HG02798 (cell line): ENCODE data around the gene MAT2A.
A peak's percentile ranks its signal among the peaks of the same experiment; 100 is the strongest.
"Not testable (repeated sequence)": the region's sequence is repeated elsewhere in the genome, so short reads cannot be mapped to it uniquely, and the experiment has no call there.

Source experiments
- ATAC-seq: cut with Tn5 transposase; IDR thresholded peaks from one replicate; pipeline ENCODE4 v1.9.1; 2021; ENCODE audit warnings: mild to moderate bottlenecking; ENCODE audit not compliant: unreplicated experiment, poor library complexity

Gene MAT2A

DNA sequence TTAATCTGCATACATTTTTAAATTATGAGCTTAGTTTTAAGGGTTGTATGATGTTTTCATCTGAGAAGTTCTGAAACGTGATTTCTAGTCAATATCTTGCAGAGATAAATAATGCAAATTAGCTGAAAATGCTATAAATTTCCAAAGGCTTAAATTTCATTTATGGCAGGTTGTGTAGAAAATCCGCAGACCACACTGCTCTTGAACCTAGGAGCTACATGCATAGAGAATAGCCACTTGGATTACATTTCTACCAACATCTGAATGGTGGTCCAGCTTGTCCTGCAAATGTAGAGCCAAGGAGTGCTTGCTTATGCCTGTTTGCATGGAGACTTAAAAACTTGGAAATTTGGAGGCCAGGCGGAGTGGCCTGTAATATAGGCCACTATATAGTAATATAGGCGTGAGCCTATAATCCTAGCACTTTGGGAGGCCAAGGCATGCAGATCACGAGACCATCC, 6.8 kb downstream of the MAT2A start:
- ATAC-seq = no peak

DNA sequence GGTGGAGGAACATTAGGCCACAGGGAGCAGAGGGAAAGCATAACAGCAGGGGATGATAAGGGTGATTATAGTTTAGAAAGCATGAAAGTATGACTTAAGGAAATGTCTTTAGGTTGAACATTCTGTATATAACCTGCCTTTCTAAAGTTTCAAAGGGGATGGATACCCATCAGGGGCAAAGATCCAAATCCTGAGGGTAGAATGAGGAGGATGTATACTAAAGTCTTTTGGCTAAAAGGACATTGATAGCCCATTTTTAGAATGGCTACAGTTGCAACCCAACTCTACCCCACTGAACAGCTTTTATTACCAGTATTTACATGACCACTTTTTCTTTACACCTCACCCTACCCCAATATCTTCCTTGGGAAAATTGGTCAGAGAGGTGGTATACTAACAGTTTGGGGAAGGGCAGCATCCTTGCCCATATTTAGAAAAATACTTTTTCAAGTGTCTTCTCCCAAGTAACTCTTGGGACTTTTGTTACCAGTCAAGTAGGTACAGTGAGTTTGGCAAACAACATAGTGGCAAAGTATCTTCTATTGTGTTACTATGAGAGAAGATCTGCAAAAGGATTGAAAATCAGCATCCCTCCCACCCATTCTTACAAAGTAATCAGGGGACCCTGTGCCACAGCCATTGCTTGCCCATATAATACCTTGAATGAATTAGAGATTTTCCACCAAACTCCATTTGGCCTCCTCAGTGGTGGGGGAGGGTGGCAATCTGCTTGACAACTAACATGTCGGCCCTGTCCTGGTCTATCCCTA, 8.3 kb downstream of the MAT2A start:
- ATAC-seq = no peak

DNA sequence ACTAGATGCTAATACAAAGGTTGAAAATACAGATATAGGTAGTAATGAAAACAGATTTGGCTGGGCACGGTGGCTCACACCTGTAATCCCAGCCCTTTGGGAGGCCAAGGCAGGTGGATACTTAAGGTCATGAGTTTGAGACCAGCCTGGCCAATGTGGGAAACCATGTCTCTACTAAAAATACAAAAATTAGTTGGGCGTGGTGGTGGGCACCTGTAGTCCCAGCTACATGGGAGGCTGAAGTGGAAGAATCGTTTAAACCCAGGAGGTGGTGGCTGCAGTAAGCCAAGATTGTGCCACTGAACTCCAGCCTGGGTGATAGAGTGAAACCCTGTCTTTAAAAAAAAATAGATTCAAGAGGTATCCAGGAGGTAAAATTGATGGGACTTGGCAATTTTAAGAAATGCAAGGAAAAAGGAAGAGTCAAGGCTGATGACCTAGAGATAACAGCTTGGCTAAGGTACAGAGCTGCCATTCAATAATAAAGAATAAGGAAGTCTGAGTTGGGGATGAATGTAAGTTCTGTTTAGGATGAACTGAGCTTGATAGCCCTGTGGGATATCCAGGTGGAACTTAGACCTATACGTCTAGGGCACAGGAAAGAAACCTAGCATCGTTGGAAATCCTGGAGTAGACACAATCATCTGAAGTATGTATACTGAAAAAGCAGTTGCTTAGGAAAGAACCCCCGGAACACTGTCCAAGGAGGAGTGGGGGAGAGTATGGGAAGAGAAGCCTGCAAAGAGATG, 9.1 kb downstream of the MAT2A start:
- no peak for ATAC-seq

DNA sequence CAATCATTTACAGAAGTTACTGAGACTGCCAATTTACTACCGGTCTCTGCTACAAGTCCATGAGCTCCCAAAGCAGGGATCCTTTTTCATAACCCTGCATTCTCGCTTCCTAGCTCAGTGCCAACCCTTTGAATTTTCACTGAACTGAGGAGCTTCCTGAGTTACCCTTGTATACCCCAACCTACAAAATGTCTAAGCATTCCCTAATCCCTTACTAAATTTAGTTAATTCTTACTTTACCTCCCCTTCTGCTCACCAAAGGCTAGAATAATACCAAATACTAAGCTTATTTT, 9.6 kb downstream of the MAT2A start:
- no peak for ATAC-seq

DNA sequence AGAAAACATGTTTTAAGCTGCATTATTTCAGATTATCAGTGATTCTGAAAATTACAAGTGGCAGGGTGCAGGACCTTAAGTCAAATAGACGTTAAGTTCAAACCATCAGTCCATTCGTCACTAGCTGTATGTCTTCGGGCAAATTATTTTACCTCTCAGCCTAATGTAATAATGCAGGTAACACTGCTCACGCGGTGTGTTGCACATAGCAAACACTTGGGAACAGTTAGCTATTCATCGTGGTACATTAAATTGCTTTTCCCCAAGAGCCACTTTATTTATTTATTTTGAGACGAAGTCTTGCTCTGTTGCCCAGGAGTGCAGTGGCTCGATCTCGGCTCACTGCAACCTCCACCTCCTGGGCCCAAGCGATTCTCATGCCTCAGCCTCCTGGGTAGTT, 10.1 kb downstream of the MAT2A start:
- no peak for ATAC-seq

DNA sequence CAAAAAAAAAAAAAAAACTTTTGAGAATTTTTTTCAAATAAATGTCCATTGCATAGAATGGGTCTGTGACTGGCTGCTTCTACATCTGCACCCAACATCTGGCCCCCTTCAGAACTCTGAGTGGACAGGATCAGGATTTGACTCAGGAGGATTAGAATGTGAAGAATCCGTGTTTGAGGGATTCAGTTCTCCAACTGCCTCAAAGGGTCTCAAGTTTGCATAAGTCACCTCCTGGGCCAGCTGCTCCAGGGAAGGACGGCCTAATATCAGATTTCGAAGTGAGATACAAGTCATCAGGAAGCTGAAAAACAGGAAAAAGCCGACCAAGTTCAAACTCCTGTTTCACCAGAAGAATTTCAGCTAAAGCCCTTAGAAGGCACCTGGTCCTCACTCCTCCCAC, 10.9 kb downstream of the MAT2A start:
- no peak for ATAC-seq

DNA sequence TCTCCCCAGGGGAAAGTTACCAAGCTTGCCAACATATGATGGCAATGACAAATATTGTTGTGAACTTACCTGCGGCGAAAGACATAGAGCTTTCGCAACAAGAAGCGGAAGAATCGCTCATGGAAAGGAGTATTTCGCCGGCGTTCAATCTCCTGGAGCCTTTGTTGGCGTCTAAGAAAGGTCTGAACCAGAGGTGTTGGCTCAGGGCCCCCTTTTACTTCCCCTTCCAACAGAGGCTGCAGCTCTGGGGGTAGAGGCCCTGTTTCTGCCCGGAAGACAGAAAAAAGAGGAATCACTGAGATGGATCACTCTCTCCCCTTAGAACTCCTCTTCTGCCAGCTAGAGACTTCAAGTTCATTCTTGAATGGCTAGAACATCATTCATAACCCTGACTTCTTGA, 11.5 kb downstream of the MAT2A start:
- ATAC-seq = no peak

DNA sequence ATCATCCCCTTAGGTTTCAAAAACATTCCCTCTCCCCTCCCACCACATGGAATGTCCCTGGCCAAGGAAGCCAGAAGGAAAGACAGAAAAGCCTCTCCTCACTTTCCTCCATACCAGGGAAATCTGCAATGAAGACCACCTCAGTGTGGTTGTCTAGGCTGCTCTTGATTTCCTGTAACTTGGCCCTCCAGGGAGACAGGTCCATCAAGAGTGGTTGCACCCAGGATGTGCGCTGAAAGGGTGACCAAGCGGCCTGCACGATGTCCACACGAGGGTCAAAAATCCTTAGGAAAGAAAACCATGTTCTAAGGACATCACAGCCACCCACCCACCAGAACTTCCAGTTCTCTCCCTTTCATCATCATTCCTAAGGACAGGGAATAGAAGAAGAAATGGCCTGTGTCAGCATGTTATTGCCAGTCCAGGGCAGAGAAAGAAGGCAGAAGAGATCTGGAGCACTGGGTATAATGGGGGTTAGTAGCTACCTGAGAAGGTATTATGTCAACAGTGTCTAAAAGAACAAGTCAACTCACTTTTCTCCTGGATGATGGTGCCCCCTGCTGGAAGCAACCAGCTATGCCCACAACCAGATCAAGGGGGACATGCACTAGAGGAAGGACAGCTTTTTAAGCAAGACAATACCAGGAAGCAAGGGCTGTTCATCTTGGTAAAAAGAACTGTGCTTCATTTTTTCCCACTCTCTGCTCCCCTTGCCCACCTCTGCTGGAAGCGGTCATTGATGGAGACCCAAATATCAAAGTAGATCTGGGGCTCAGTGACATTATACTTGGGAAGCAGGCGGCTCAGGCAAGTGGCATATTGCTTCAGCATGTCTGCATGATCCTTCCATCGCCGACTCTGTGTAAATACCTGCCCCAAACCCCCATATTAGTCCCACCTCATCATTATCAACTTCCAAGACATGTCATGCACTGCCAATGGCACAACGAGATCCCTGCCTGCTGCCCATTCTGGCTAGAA, 13.0 kb downstream of the MAT2A start:
- peak; percentile 77 for ATAC-seq

DNA sequence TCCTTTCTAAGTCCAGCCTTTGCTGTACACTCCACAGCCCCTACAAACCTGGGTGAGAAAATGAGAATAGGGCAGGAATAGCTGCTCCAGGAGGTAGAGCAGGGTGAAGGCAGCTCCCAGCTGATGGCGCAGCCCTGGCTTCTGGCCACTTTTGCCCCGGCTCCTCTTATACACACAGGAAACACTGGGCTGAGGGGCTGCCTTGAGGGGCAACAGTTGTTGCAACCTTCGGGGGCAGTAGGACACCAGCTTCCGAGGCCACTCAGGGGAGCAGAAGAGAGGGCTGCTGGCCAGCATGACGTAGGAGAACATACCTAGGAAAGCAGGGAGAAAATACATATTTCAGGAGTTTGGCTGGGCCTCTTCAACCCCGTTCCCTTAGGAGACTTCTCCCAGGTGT, 14.2 kb downstream of the MAT2A start:
- no peak for ATAC-seq

DNA sequence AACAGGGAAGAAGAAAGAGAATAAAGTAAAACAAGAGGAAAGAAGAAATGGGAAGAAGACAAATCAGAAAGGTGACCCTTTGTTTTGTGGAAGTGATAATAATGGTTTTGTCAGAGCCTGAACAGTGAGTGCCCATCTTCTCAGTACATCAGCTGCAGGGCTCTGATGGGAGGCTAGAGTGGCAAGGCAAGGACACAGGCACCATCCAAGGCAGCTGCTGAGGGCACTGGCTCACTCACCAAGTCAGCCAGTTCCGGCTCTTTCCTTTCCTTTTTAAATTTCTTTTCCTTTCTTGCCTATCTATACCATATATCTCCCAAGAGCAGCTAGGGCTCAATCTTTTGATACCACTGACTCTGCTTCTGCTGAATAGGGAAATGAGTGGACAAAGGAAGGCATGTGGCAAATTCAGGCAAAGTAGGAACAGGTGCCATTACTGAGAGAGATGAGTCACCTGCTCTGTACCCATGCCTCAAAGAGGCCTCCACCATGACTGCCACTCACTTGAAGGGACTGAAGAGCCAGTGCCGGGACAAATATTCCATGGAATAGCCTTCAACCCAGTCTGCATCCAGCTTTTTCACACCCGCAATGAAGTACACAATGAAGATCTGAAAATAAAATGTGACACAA, 16.1 kb downstream of the MAT2A start:
- ATAC-seq = no peak

DNA sequence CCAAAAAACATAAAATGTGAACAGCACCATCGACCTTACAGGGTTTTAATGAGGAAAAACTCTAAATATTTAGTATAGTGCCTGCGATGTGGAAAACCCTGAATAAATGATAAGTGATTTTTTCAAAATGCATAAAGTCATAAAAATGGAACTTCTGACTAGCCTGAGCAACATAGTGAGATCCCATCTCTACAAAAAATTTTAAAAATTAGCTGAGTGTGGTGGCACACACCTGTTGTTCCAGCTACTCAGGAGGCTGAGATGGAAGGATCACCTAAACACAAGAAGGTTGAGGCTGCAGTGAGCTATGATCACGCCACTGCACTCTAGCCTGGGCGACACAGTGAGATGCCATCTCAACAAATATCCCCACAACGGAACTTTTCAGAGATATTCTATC, 18.2 kb downstream of the MAT2A start:
- no peak for ATAC-seq

DNA sequence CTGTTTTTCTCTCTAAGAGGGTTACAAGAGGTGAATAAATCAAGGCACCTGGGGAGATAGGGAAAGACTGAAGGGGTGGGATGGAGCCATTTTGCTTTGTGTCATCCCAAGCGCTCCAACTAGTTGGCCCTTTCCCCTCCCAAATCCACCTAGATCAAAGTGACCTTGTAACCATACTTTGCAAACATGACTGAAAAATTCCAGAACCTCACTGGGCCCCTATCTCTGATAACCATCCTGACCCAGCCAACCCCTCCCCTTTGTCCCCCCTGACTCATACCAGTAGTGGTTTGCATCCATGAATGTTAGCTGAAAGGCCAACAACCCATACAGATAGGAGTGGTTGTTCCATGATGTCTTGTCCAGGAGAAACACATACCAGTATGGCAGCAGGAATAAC, 19.2 kb downstream of the MAT2A start:
- no peak for ATAC-seq

DNA sequence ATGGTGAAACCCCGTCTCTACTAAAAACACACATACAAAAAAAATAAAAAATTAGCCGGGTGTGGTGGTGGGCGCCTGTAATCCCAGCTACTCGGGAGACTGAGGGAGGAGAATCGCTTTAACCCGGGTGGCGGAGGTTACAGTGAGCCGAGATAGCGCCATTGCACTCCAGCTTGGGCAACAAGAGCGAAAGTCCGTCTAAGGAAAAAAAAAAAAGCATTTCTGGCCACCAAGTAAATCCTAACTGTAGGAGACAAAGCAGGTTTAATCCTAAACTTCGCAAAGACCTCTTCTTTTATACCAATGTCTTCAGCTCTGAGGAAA, 21.4 kb downstream of the MAT2A start:
- ATAC-seq = not testable (repeated sequence)

DNA sequence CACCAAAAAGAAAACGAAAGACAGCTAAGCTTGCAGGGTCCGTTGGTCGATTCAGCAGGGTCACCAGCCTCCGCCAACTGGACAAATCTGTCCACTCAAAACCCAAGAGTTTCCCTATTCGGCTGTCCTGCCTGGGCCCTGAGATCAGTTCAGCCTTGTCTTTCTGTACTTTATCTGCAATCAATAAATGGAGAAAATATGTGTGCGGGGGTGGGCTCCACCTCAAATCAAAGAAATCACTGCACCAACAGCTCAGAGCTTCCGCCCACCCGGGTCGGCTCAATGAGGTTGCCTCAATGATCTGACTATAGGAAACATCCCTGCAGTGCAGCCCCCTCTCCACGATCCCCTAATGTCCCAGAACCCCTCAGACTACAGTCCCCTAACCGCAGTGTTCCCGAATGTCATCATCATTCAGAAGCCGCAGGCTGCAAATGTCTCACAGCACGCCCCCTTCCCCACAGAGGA, 21.9 kb downstream of the MAT2A start:
- ATAC-seq = peak; percentile 14

DNA sequence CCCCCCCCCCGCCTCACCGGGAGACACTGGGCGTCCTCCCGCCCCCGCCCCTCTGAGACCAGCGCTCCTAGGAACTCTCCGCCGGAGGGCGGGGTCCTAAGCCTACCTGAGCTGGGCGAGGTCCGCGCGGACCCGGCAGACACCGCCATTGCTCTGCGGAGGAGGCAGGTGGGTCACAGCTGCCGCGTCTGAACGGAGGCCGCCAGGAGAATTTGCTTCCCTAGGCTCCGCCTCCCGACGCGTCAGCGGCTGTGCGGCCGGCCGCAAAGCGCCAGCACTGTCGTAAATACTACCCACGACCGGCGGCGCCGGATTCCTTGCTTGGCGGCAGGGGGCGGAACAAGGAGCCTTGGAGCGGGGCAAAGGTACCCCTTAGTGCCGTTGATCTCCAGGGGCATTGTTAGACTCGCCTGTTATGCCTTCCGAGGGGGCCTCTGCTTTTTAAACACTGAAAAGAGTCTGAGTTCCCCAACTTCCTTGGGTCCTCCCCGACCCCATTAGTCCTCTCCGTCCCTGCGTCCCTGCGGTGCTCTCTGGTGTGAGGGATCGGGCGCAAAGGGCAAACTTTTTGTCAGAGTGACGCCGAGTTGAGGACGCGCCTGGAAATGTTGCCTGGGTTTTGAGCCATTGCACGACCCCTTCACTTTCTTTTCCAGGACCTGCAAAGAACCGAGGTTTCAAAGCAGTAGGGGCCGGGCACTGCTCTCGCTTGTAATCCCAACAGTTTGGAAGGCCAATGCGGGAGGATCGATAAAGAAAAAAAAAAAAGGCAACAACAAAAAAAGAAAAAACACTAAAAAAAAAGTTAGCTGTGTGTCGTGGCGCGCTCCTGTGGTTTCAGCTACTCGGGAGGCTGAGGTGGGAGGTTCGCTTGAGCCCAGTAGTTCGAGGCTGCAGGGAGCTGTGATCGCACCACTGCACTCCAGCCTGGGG, 22.6 kb downstream of the MAT2A start, which contains the start of gene GGCX:
Gene GGCX, minus strand, starts transcription at position 214 of the 933 bp plus-strand sequence. Its CDS starts 65 bp downstream, at position 149.
- peak; percentile 93 for ATAC-seq

DNA sequence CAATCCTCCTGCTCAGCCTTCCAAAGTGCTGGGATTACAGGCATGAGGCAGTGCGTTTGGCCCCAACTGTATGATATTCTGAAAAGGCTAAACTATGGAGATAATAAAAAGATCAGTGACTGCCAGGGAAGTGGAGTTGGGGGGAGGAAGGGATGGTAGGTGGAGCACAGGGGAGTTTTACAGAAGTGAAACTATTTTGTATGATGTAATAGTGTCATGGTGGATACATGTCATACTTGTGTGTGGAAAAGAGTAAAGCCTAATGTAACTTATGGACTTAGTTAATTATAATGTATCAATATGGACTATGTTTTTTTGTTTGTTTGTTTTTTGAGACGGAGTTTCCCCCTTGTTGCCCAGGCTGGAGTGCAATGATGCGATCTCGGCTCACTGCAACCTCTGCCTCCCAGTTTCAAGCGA, 25.2 kb downstream of the MAT2A start:
- no peak for ATAC-seq

DNA sequence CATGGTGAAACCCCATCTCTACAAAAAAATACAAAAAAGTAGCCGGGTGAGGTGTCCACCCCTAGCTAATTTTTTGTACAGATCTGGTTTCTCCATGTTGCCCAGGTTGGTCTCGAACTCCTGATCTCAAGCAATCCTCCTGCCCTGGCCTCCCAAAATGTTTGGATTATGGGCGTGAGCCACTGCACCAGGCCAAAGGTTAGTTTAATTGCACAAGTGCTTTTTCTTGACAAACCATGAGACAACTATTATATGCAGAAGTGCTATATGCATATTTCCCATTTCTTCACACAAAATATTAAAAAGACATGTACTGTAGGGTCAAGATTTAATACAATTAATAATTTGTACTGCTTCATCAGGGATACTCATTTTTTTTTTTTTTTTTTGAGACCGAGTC, 27.3 kb downstream of the MAT2A start:
- no peak for ATAC-seq

DNA sequence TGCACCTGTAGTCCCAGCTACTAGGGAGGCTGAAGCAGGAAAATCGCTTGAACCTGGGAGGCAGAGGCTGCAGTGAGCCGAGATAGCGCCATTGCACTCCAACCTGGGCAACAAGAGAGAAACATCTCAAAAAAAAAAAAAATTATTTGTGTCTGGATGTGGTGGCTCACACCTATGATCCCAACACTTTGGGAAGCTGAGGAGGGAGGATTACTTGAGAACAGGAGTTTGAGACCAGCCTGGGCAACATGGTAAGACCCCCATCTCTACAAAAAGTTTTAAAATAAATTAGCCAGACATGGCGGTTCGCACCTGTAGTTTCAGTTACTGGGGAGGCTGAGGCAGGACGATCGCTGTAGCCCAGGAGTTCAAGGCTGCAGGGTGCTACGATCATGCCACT, 36.8 kb downstream of the MAT2A start:
- no peak for ATAC-seq

DNA sequence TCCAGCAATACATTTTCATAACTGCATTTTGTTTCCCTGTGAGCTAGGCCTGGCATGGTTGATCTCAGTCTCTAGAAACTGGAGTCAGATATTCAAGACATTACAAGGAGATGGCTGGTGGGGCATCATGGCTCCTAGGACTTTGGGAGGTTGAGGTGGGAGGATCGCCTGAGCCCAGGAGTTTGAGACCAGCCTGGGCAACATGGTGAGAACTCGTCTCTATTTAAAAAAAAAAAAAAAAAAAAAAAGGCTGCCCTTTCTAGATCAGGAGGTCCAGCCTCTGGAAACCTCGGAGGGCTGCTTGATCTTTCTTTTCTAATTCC, 38.1 kb downstream of the MAT2A start:
- ATAC-seq = no peak
